ENCODE results near the gene PTPRD. TPM values are rescaled to one million over a fixed set of nuclear protein-coding genes. Genes with fewer than 3 reads are reported as not detected.

Gene PTPRD
- total RNA-seq, 2 donors from 2014 or later: 97.4 to 101 TPM

GRCh38 chr9:9004810-9005209 lies 1608.0 kb downstream of the PTPRD start:
- Histone ChIP-seq H3K36me3 (ENCODE audit: control insufficient read depth, insufficient read depth, low read length) (no peaks in the 10 kb centered on the region), H3K27ac (ENCODE audit: low read depth, low read length) (no peak overlapping the region), H3K27me3 (ENCODE audit: control insufficient read depth, insufficient read depth, low read length, poor library complexity, severe bottlenecking) (no peaks in the 10 kb centered on the region), H3K9me3 (ENCODE audit: control insufficient read depth, low read length) (no peaks in the 10 kb centered on the region), H3K4me3 (ENCODE audit: low read length) (no peak overlapping the region), H3K9ac (ENCODE audit: extremely low read depth, low read length, poor library complexity, severe bottlenecking) (no peak overlapping the region), H3K4me1 (ENCODE audit: control insufficient read depth, insufficient read depth, low read length) (no peaks in the 10 kb centered on the region)
- Mint-ChIP-seq H3K4me3 (no peak overlapping the region), H3K36me3 (ENCODE audit: low read depth) (no peaks in the 10 kb centered on the region), H3K4me1 (peaks cover 1% of the 10 kb centered on the region), H3K9me3 (no peaks in the 10 kb centered on the region), H3K27ac (no peak overlapping the region), H3K27me3 (ENCODE audit: insufficient read depth) (no peaks in the 10 kb centered on the region)
- peak; percentile 60 for TF ChIP-seq CTCF (conservative IDR thresholded peaks at IDR 0.05)
- 86 to 94% methylated on average over 3 of the region's 3 CpGs for WGBS, 2 experiments (ENCODE audit: insufficient coverage in 1 of 2, insufficient read length in 1 of 2)
- no peak for DNase-seq

DNA sequence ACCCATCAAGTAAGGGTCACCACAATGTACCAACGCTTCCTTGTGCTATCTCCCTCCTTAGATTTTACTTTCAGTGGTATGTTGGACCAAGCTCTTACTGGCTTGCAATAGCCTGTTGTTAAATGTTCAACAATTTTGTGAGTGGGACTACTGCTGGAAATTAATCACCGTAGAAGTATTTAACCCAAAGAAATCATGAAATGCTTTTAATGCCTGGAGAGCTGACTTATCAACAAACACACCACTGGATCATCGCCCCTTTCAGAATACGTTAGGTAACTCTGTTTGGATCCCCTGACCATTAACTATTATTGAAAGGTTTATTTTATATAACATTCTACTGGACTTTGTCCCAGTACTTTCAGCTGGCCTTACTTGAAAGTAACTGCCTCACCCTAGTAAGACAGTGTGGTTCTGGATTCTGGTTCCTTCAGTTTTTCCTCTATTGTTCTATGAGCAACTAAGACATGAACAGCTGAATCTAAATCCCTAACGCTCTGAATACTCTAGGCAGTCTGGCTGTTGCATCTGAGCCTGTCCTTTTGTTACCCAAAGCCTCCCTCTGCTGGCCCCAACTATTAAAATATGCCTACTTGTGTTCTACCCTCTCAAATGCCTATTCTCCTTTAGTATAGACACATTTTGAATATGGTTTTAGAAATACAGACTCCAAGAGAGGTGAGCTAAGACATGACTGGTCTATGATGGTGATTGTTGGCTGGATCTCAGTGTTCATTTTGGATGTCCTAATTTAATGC lies 1609.8 kb downstream of the PTPRD start:
- 79% methylated on average over 4 of the region's 5 CpGs; no CpG with 5 or more reads in 1 of the 2 experiments for WGBS, 2 experiments (ENCODE audit: insufficient coverage in 1 of 2, insufficient read length in 1 of 2)
- Histone ChIP-seq H3K4me1 (ENCODE audit: control insufficient read depth, insufficient read depth, low read length) (no peaks in the 10 kb centered on the region), H3K27ac (ENCODE audit: low read depth, low read length) (no peak overlapping the region), H3K27me3 (ENCODE audit: control insufficient read depth, insufficient read depth, low read length, poor library complexity, severe bottlenecking) (no peaks in the 10 kb centered on the region), H3K4me3 (ENCODE audit: low read length) (no peak overlapping the region), H3K36me3 (ENCODE audit: control insufficient read depth, insufficient read depth, low read length) (no peaks in the 10 kb centered on the region), H3K9me3 (ENCODE audit: control insufficient read depth, low read length) (peaks cover 14% of the 10 kb centered on the region), H3K9ac (ENCODE audit: extremely low read depth, low read length, poor library complexity, severe bottlenecking) (no peak overlapping the region)
- peaks cover 4% of the 10 kb centered on the region for H3K9me3 Mint-ChIP-seq
- peaks cover 1% of the 10 kb centered on the region for H3K4me1 Mint-ChIP-seq
- no peak overlapping the region for H3K4me3 Mint-ChIP-seq
- peak; percentile 57 for DNase-seq
- no peaks in the 10 kb centered on the region for H3K36me3 Mint-ChIP-seq (ENCODE audit: low read depth)
- no peak overlapping the region for H3K27ac Mint-ChIP-seq
- no peaks in the 10 kb centered on the region for H3K27me3 Mint-ChIP-seq (ENCODE audit: insufficient read depth)
- TF ChIP-seq CTCF (conservative IDR thresholded peaks at IDR 0.05): peak; percentile 67

GRCh38 chr9:8980496-8981013 lies 1632.2 kb downstream of the PTPRD start:
- H3K36me3 Mint-ChIP-seq (ENCODE audit: low read depth): no peaks in the 10 kb centered on the region
- no peaks in the 10 kb centered on the region for H3K27me3 Mint-ChIP-seq (ENCODE audit: insufficient read depth)
- H3K4me1 Mint-ChIP-seq: no peaks in the 10 kb centered on the region
- no peak for DNase-seq
- no peak overlapping the region for H3K4me3 ChIP-seq (ENCODE audit: low read length)
- no peak for TF ChIP-seq CTCF (conservative IDR thresholded peaks at IDR 0.05)
- H3K36me3 ChIP-seq (ENCODE audit: control insufficient read depth, insufficient read depth, low read length): no peaks in the 10 kb centered on the region
- WGBS, 2 experiments (ENCODE audit: insufficient coverage in 1 of 2, insufficient read length in 1 of 2): 91 to 94% methylated on average over 2 of the region's 2 CpGs
- no peak overlapping the region for H3K27ac ChIP-seq (ENCODE audit: low read depth, low read length)
- no peak overlapping the region for H3K9ac ChIP-seq (ENCODE audit: extremely low read depth, low read length, poor library complexity, severe bottlenecking)
- H3K4me1 ChIP-seq (ENCODE audit: control insufficient read depth, insufficient read depth, low read length): no peaks in the 10 kb centered on the region
- no peaks in the 10 kb centered on the region for H3K27me3 ChIP-seq (ENCODE audit: control insufficient read depth, insufficient read depth, low read length, poor library complexity, severe bottlenecking)
- no peaks in the 10 kb centered on the region for H3K9me3 Mint-ChIP-seq
- no peaks in the 10 kb centered on the region for H3K9me3 ChIP-seq (ENCODE audit: control insufficient read depth, low read length)
- no peak overlapping the region for H3K4me3 Mint-ChIP-seq
- no peak overlapping the region for H3K27ac Mint-ChIP-seq

All from endodermal cell (in vitro differentiated cells).